Cortex of kidney (tissue), 1 donor: ENCODE measurements around the gene ALMS1.
"Not testable (repeated sequence)": the region's sequence is repeated elsewhere in the genome, so short reads cannot be mapped to it uniquely, and the experiment has no call there.

ENCODE experiments used
- DNase-seq: peaks from one replicate; lab custom pipeline; 2025; lab: John Stamatoyannopoulos, UW

The ALMS1 gene

GRCh38 chr2:73385504-73386341 lies at the start of gene ALMS1:
ALMS1 (plus strand) TSS chr2:73385836; CDS start chr2:73385869, 33 bp downstream.
- peak; percentile 28 for DNase-seq

GRCh38 chr2:73337828-73338227 lies 47.8 kb upstream of the ALMS1 start:
- no peak for DNase-seq

- DNase-seq, result no peak
Measured at GRCh38 chr2:73339201-73339600, 46.4 kb upstream of the ALMS1 start.

- DNase-seq, result no peak
Measured at GRCh38 chr2:73341039-73341438, 44.6 kb upstream of the ALMS1 start.

- DNase-seq, result no peak
Measured at GRCh38 chr2:73343992-73344391, 41.6 kb upstream of the ALMS1 start.

GRCh38 chr2:73344747-73345146 lies 40.9 kb upstream of the ALMS1 start:
- DNase-seq, result not testable (repeated sequence)

- DNase-seq, result no peak
Measured at GRCh38 chr2:73350035-73350691, 35.5 kb upstream of the ALMS1 start.

- DNase-seq, result no peak
Measured at GRCh38 chr2:73356097-73356496, 29.5 kb upstream of the ALMS1 start.

- no peak for DNase-seq
Measured at GRCh38 chr2:73359915-73360697, 25.5 kb upstream of the ALMS1 start.

GRCh38 chr2:73366060-73366459 lies 19.6 kb upstream of the ALMS1 start:
- no peak for DNase-seq

- DNase-seq, result no peak
Measured at GRCh38 chr2:73368781-73369180, 16.9 kb upstream of the ALMS1 start.

GRCh38 chr2:73370348-73370747 lies 15.3 kb upstream of the ALMS1 start:
- no peak for DNase-seq

- no peak for DNase-seq
Measured at GRCh38 chr2:73373344-73373743, 12.3 kb upstream of the ALMS1 start.

GRCh38 chr2:73374269-73374668 lies 11.4 kb upstream of the ALMS1 start:
- DNase-seq, result no peak

GRCh38 chr2:73376681-73377080 lies 9.0 kb upstream of the ALMS1 start:
- DNase-seq, result no peak

- no peak for DNase-seq
Measured at GRCh38 chr2:73383036-73383435, 2.6 kb upstream of the ALMS1 start.

- DNase-seq, result no peak
Measured at GRCh38 chr2:73385123-73385503, 523 bp upstream of the ALMS1 start.

- DNase-seq, result no peak
Measured at GRCh38 chr2:73386342-73386868, 769 bp downstream of the ALMS1 start.

GRCh38 chr2:73386894-73387636 lies 1.4 kb downstream of the ALMS1 start:
- no peak for DNase-seq

- DNase-seq, result no peak
Measured at GRCh38 chr2:73402386-73403103, 16.9 kb downstream of the ALMS1 start.

GRCh38 chr2:73403237-73403636 lies 17.6 kb downstream of the ALMS1 start:
- DNase-seq, result no peak
